Activated CD4-positive, alpha-beta T cell treated with anti-CD3 and anti-CD28 coated beads, Interleukin-2, Interleukin-6, amounts not matched to agents 100 ng/mL and 50 ng/mL, durations not matched to agents 16 hours and 8 hours (primary cell): Measurements from ENCODE around the gene RSBN1.
"Not testable (repeated sequence)": the region's sequence is repeated elsewhere in the genome, so short reads cannot be mapped to it uniquely, and the experiment has no call there.

Experiments
- DNase-seq: peaks from one replicate; pipeline ENCODE4 v3.0.0-alpha.2; 2020

Gene RSBN1

DNA sequence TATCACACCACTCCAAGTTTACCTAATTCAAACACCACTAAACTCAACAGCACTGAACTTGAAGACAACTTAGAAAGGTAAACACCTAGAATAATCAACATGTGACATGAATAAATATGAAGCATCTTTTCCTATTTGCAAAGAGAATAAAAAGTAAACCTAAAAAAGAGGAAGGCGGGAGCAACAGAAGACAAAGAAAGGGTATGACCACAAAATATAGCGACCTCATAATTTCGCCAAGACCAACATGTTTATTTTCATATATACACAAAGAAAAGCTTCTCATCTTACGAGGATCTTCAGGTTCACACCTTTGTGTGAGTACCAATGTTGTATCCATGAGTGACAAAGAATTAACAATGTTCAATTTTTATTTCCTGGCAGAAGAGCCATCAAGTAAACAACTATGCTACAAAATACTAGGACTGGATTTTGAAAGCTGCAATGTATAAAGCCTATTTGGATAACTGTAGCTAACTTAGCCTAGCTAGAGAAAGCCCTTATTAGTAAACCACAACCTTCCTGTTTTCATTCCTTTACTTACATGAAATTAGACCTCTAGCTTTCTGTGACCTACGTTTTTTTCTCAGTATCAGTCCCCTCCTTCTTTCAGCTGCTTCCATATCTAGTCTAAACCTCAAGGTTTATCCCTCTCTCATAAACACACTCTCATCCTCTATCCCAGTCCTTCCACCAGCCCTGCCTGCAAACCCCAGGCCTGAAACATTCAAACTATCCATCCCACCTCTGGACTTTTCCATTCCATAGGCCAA, 31.7 kb downstream of the RSBN1 start:
- DNase-seq, result peak; percentile 39

DNA sequence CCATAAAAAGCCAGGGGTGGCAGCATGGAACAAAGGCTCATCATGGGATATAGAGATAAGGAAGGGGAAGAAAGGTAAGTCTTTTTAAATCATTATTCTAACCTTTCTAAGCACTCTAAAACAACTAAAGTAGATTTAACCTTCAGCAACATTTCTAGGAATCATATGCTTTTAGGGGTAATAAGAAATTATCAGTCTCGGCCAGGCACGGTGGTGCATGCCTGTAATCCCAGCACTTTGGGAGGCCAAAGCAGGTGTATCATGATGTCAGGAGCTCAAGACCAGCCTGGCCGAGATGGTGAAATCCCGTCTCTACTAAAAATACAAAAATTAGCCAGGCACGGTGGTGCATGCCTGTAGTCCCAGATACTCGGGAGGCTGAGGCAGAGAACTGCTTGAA, 32.7 kb downstream of the RSBN1 start:
- DNase-seq, result no peak

DNA sequence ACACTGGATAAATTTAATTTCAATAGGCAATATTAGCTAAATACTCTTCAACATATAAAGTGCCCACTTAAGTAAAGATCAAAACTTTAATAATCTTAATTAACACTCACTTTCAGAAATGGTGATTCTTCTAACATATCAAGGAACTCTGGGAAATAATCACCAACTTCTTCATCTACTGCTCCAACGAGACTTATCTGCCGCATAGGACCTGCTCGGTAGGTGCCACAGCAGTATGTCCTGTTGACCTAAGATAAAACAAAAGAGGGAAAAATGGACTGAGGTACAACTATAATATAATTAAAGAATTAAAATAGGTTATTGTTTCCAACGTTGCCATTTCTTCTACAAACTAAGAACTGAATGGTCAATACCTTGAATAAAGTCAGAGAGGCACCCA, 34.7 kb downstream of the RSBN1 start:
- no peak for DNase-seq

DNA sequence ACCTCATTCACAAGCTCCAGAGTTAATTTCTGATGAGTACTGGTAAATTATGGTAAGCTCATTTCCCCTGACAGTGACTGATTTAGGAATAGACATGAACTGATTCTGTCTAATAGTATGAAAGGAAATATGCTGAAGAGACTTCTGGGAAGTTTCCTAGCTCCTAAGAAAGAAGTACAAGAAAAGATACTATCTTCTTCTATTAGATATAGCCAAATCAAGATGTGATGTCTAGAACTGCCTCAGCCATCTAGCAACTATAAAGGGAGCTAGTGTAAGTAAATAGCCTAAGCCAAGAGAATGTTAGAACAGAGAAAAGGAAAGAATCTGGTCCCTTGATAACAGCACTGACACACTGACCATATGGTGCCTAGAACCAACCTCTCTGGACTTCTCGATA, 42.2 kb downstream of the RSBN1 start:
- DNase-seq, result no peak

DNA sequence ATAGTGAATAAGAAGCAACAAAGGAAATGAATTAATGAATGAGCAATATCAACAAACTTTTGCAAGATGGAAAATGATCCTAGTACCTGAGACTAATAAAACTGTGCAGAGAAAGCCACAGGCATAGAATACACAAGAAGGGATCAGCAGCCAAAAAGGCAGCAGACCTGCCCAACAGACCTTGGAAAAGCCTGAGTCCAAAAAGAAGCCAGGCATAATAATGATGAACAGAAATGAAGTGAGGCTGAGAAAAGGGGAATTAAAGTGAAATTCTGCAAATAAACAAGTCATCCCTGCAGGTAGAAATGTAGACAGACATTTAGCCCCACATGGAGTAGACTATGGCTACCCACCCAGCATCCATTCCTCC, 42.7 kb downstream of the RSBN1 start:
- DNase-seq, result no peak

DNA sequence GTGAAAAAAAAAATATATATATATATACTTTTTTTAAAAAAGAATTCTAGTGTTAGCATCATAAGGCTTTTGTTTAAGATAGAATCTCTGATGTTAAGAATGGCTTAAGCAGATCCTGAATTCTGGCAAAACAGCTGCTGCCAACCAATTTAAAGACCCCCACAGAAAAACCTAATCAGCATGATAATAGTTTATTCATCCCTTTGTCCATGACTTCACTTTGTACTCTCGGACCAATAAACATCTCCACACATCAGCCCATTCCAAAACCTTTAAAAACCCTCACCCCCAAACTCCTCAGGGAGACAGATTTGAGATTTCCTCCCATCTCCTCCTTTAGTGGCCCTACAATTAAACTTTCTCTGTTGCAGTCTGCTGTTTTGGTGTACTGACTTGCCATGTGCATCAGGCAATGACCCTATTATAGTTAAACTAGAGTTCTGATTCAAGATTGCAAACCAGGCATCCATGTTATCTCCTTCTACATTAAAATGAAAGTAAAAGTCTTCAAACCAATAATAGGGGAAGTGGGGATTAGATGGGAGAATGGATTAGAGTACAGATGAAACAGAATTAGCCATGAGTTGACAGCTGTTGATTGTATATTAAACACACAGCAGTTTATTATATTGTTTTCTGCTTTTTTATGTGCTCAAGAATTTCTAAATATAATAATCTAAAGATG, 43.2 kb downstream of the RSBN1 start:
- DNase-seq, result no peak

DNA sequence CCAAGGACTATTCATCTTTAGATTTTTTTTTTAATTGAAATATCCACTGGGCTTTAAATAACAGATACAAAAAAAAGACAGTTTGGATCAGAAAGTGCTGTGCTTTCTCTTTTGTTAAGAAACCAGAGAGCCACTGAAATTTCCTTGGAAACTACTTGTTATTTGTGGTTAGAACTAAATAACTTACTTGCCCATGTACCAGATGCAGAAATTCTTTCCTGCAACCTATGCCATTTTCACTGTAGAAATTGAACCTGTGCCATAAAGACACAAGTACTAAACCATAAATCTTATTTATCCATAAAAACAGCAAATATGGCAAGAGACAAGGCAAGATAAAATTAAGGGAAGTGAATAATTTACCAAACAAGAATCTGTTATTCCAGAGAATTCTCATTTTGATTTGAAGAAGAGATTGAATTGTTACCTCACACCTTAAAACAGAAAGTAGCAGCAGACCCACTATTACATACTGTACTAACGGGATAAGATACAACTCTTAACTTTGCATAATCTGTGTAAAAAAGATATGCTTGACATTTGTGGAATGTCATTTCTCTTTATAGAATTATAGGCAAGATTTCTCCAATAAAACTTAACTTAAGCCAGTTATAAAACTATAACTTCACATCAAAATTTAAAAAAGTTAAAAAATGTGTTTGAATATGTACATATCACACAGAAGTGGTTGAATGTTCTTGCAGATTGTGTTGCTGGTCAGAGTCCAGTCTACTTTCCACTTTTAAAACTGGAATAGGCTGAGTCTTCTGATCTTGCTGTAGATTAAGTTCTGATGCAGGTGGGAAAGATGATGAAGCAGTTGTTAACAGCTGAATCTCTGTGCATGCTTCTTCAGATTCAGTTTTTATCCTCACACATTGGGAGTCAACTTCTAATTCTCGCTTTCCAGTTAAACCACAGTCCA, 46.7 kb downstream of the RSBN1 start:
- no peak for DNase-seq

DNA sequence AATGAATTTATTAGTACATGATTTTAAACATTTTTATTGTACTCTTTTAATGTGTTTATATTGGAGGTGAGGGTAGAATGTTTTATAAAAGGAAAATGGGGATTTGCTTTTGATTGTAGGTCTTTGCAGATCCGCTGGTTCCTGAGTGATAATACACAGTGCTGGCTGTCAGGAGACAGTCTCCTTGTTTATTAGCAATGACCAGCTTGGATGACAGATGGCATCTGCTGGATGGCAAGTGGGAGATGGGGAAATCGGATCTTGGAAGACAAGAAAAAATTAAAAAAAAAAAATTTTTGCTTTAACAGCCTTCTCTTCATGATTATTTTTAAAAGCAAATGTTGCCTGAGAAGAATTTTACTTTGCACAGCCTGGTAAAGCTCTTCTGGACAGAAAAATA, 48.6 kb downstream of the RSBN1 start:
- DNase-seq, result no peak

DNA sequence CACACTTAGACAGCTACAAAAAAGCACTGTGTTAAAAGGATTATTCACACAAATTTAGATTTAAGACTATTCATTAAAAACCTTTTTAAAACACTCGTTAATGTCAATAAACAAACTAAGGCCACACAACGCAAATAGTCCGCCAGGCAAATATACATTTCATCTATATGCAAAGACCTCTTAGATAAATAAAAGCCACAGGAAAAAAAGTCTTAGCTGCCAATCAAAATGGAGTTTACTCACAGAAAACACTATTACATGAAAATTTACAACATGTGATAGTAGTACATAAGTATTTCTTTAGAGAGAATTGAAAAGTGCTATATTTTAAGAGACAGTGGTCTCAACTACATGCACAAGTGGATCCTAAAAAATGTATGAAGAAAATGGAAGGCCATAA, 50.3 kb downstream of the RSBN1 start:
- DNase-seq, result no peak

DNA sequence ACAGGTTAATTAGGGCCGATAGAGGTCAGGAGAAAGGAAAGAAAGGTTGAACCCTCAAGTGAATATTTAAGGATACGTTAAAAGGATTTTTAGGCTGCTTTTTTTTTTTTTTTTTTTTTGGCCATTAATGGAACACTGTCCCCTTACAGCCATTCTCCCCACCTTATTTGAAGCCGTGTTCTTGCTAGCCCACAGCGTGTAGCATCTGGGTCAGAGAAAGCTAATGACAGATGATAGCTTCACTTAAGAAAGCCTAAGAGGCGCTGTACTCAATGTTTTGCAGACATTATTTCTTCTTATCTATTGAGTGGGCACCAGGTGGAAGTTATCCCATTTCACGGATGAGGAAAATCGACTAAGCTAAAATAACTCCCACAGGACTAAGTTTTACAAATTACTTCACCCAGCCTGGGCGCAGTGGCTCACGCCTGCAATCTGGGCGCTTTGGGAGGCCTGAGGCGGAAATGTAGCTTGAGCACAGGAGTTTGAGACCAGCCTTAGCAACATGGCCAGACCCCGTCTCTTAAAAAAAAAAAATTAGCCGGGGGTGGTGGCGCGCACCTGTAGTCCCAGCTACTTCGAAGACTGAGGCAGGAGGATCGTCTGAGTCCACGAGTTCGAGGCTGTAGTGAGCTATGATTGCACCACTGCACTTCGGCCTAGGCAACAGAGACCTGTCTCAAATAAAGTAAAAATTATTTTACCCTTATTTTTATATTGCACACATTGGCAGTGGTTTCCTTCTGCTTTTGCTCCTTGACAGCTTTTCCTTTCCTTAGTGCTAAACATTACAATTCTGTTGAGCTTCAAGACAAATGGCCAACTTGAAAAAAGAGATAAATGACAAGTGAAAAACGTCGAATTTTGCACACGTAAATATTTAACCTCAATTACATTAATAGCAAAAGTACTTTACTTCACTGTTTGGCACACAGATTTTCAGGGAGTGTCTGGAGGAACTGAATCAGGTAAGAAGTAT, 51.9 kb downstream of the RSBN1 start:
- no peak for DNase-seq

DNA sequence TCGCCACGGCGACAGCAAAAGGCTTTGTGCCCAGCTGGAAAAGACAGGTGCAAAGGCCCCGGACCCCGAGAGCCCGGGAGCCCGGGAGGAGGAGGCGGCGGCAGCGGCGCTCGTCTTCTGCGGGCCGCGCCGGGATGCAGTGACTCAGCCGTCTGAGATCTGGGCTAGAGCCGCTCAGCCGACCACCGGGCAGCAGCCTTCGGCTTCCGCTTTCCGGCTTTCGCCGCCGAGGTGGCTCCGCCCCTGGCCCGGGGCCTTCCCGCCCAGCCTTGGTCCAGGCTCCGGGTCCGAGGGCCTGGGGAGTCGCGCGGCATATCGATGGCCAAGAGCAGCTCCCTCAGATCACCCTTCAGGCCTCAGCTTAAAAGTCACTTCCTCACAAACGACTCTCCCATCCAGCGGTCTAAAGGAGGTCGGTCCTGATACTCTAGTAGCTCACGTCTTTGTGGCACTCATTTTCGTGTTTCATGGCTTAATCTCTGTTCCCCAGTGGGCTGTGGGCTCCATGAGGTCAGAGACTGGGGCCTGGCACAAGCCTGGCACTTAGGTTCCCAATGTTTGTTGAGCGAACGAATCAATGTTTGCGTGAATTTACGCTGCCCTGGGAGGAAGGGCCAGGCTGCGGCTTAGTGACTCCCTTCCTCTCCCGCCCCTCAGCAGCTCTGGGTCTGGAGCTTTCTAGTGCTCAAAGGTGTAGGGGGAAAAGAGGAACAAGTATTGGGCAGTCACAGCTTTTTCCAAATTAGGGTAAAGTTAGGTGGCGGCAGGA, 52.8 kb downstream of the RSBN1 start, which contains the start of gene PHTF1:
Gene PHTF1, minus strand, starts transcription at position 154 of the 769 bp plus-strand sequence. CDS start 783 bp downstream, outside the sequence.
- DNase-seq, result peak; percentile 79

DNA sequence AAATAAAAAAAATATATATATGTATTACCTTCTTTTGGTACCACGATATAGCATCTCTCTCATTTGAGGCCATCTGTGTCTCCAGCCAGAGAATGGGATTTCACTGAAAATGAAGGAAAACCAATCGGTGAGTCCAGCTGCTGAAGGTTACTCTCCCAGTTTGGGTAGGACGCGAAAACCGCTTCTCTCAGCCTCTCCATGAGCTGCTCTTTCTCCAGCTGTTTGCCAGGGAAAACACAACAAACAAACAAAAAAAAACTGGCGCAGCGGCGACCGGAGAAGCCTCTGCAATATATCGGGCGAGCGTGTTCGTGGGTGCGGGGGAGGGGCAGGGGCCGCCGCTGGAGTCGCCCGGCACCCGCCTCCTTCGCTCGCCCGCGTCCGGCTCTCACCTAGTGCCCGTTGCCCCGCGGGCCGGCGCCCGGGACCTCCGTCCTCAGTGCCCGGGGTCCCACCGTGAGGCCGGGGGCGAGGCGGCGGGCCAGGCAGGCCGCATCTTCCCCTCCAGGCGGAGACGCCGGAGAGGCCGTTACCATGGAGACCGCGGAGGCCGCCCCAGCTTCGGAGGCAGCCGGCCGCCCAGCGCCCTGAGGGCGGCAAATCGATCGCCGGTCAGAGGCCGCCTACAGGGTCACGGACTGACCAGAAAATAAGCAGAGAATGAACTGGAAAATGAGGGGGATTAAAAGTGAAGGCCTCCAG, 53.5 kb downstream of the RSBN1 start:
- peak; percentile 66 for DNase-seq

DNA sequence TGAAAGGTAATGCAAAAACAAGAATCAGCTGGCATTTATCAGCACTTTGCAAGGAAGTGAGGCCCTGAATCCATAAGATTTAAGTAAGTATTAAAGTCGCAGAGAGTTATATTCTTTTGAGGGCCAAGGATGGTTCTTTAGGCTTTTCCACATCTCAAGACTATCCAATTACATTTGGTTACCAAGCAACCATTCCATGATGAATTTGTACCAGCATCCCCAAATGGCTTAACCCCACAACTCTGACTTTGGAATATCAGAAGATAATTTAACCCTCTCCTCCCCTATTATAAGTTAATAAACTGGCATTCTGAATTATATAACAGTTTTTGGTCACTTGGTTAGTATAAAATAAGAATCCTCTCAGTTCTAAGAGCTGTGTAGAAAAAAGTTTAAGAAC, 55.8 kb downstream of the RSBN1 start:
- no peak for DNase-seq

DNA sequence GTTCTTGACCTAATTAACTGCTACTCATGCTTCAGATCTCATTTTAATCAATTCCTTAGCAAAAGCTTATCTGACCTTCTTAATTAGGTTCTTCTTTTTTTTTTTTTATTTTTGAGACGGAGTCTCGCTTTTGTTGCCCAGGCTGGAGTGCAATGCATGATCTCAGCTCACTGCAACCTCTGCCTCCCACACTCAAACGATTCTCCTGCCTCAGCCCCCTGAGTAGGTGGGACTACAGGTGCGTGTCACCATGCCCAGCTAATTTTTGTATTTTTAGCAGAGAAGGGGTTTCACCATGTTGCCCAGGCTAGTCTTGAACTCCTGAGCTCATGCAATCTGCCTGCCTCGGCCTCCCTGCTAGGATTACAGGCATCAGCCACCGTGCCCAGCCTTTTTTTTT, 58.9 kb downstream of the RSBN1 start:
- DNase-seq, result not testable (repeated sequence)

DNA sequence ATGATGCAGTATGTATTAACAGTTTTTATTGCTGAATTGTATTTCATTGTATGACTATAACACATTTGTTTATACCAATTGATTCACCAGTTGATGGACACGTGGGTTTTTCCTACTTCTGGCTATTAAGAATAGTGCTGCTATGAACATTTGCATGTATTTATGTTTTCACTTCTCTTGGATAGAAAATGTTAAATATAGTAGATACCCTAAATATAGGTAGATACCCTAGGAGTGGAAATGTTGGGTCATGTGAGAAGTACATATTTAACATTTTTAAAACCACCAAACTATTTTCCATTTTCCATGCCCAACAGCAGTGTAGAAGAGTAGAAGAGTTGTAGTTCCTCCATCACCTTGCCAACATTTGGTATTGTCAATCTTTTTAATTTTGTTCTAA, 60.8 kb downstream of the RSBN1 start:
- no peak for DNase-seq

DNA sequence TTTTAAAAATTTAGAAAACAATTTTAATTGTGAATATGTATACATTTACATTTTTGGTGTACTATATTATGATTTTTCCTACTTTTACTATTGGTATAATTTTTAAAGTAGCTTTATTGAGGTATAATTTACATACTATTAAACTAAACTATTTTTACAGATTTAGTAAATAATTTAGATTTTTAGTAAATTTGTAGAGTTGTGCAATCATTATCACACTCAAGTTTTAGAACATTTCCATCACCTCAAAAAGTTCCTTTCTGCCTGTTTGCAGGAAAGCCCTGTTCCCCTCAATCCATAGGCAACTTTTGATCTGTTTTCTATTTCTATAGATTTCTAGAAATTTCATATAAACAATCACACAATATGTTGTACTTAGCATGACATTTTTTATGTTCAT, 61.2 kb downstream of the RSBN1 start:
- DNase-seq, result no peak

DNA sequence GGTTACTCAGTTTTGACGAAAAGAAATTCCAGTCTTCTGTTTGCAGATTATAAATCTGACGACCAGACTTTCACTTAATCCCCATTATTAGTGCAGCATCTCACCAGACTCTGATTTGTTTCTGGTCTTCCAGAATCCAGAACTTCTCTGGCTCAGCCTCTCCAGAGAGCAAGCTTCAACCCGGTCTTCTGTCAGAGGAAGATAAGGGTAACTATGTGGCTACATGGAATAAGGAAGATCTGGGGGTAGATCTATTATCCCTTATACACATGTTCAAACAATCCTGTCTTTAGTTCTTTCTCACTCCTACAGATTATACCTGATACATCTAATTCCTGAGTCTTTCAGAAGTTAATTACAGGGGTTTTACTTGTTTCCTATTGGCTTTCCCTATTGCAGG, 62.9 kb downstream of the RSBN1 start:
- DNase-seq, result no peak

DNA sequence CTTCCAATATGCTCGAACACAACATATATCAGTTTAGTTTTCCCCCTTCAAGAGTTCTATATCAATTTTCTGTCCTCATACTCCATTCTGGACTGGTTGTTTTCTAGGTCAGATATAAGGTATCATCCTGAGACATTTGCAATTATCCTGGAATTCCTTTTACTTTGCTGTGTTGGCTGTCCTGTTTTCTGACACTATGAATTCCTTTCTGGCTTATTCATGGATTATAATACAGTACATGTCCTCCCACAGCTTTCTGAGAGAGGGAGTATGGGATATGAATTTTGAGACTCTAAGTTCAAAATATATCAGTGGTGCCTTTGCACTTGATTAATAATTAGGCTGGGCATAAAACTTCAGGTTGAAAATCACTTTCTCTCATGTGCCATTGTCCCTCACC, 64.9 kb downstream of the RSBN1 start:
- DNase-seq, result no peak

DNA sequence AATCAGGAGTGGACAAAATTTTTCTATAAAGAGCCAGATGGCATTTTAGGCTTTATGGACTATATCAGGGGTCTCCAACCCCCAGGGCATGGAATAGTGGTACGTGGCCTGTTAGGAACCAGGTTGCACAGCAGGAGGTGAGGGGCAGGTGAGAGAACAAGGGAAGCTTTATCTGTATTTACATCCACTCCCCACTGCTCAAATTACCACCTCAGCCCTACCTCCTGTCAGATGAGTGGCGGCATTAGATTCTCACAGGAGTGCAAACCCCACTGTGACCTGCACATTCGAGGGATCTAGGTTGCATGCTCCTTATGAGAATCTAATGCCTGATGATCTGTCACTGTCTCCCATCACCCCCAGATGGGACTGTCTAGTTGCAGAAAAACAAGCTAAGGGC, 66.9 kb downstream of the RSBN1 start:
- DNase-seq, result no peak

DNA sequence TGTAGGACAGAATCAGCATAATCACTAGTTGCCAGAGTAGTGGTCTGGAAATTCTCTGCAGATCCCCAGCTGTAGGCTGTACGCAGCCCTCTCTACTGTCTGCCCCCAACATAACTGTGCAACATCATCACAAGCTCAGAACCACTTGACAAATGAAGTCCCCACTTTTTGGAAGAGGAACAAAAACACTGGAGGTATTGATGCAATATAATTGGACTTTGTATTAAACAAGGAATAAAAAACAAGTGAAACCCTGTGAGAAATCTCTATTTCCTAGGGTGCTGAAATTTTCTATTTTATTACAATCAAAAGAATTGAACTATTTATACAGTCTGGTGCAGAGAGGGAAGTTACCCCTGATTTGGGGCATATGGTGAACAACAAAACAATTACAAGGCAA, 68.2 kb downstream of the RSBN1 start:
- no peak for DNase-seq

DNA sequence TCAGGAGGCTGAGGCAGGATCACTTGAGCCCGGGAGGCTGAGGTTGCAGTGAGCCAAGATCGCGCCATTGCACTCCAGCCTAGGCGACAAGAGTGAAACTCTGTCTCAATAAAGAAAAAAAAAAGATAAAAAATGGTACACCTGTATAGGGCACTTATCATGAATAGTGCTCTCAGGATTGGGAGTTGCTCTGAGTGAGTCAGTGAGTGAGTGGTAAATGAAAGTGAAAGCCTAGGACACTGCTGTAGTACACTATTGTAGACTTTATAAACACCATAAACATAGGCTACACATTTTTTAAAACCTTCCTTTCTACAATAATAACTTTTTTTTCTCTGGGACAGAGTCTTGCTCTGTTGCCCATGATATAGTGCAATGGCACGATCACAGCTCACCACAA, 69.8 kb downstream of the RSBN1 start:
- DNase-seq, result peak; percentile 15
